Esophagus muscularis mucosa (tissue), 4 donors: Measurements from ENCODE around the gene SPTBN4.

Experiments
- EP300 ChIP-seq: sonication (generic); formaldehyde crosslinking; IDR thresholded peaks from one replicate; pipeline ENCODE4 v1.6.1; 2017; ENCODE audit warnings: antibody characterized with exemption
- POLR2A ChIP-seq: fragments of 450-650 bp; IDR thresholded peaks from one replicate; pipeline ENCODE4 v1.6.1; 2017; ENCODE audit warnings: antibody characterized with exemption, moderate library complexity, mild to moderate bottlenecking, low read depth
- POLR2AphosphoS5 ChIP-seq, 2 donors: sonication (generic); formaldehyde crosslinking; IDR thresholded peaks; one replicate each; pipeline ENCODE4 v1.6.1; 2017; ENCODE audit warnings: antibody characterized with exemption in 2 of 2
- TF ChIP-seq, protein P1 (sequence below), 3 experiments: fragments of 200-600 bp in 2 of 3; fragments of 450-650 bp in 1 of 3; sonication (generic) in 2 of 3; IDR thresholded peaks; one replicate each; pipeline ENCODE4 v1.5.1; 2017 to 2019; ENCODE audit warnings: antibody characterized with exemption in 3 of 3, mild to moderate bottlenecking in 2 of 3, moderate library complexity in 1 of 3

DNA sequence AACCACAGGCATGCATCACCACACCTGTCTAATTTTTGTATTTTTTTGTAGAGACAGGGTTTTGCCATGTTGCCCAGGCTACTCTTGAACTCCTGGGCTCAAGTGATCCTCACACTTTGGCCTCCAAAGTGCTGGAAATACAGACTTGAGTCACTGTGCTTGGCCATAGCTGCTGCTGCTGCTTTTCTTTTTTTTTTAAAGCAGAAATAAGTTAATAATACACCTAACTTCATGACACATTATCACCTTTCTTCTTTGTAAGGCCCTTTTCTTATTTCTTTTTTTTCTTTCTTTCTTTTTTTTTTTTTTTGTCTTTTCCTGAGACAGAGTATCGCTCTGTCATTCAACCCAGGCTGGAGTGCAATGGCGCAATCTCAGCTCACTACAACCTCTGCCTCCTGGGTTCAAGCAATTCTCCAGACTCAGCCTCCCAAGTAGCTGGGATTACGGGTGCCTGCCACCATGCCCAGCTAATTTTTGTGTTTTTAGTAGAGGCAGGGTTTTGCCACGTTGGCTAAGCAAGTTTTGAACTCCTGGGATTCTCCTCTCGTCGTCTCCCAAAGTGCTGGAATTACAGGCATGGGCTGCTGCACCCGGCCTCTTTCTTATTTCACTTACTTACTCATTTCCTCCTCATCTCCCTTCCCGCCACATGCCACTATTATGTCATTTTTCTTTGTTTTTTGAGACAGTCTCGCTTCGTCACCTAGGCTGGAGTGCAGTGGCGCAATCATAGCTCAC lies 118.6 kb downstream of the SPTBN4 start:
- TF ChIP-seq, protein P1, sequence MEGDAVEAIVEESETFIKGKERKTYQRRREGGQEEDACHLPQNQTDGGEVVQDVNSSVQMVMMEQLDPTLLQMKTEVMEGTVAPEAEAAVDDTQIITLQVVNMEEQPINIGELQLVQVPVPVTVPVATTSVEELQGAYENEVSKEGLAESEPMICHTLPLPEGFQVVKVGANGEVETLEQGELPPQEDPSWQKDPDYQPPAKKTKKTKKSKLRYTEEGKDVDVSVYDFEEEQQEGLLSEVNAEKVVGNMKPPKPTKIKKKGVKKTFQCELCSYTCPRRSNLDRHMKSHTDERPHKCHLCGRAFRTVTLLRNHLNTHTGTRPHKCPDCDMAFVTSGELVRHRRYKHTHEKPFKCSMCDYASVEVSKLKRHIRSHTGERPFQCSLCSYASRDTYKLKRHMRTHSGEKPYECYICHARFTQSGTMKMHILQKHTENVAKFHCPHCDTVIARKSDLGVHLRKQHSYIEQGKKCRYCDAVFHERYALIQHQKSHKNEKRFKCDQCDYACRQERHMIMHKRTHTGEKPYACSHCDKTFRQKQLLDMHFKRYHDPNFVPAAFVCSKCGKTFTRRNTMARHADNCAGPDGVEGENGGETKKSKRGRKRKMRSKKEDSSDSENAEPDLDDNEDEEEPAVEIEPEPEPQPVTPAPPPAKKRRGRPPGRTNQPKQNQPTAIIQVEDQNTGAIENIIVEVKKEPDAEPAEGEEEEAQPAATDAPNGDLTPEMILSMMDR (IDR thresholded peaks at IDR 0.05): no peak
- TF ChIP-seq POLR2A (no peak), EP300 (no peak), POLR2AphosphoS5 (IDR thresholded peaks at IDR 0.05) (no peak)
